ENCODE data around the gene MRPL49. TPM values are rescaled to one million over a fixed set of nuclear protein-coding genes. Genes with fewer than 3 reads are reported as not detected.

The MRPL49 gene
- total RNA-seq, 1 experiment from 2014 or later: 55.9 TPM

- Mint-ChIP-seq H3K27me3 (ENCODE audit: low read depth) (peaks cover 33% of the 10 kb centered on the region), H3K27ac (no peak overlapping the region), H3K36me3 (no peaks in the 10 kb centered on the region), H3K4me3 (no peak overlapping the region), H3K4me1 (no peaks in the 10 kb centered on the region), H3K9me3 (peaks cover 10% of the 10 kb centered on the region)
- POLR2A ChIA-PET: no interaction called here
- TF ChIP-seq RELA (CRISPR knock-in tag; IDR thresholded peaks at IDR 0.05; ENCODE audit: borderline replicate concordance): no peak
- no peak for DNase-seq (ENCODE audit: low spot score)
- ATAC-seq: no peak
- CTCF ChIA-PET: no interaction called here
Observed at GRCh38 chr11:65151331-65151899, 29.3 kb downstream of the MRPL49 start.

- no peak overlapping the region for H3K4me3 Mint-ChIP-seq
- TF ChIP-seq MXD4 (CRISPR knock-in tag; IDR thresholded peaks at IDR 0.05; ENCODE audit: borderline replicate concordance) (no peak), RELA (CRISPR knock-in tag; IDR thresholded peaks at IDR 0.05; ENCODE audit: borderline replicate concordance) (no peak), E2F4 (CRISPR knock-in tag; IDR thresholded peaks at IDR 0.05; ENCODE audit: borderline replicate concordance, low read depth) (no peak), ZNF671 (CRISPR knock-in tag; IDR thresholded peaks at IDR 0.05) (no peak), IRF2 (CRISPR knock-in tag; IDR thresholded peaks at IDR 0.05; ENCODE audit: borderline replicate concordance, low read depth) (no peak), GTF2I (CRISPR knock-in tag; conservative IDR thresholded peaks at IDR 0.05) (no peak), OVOL2 (CRISPR knock-in tag; IDR thresholded peaks at IDR 0.05; ENCODE audit: borderline replicate concordance) (no peak), ELF4 (CRISPR knock-in tag; IDR thresholded peaks at IDR 0.05; ENCODE audit: low read depth) (no peak), CDX4 (CRISPR knock-in tag; IDR thresholded peaks at IDR 0.05; ENCODE audit: borderline replicate concordance) (no peak), NFATC4 (CRISPR knock-in tag; IDR thresholded peaks at IDR 0.05) (no peak), HMGA2 (CRISPR knock-in tag; IDR thresholded peaks at IDR 0.05) (no peak), IRF1 (CRISPR knock-in tag; IDR thresholded peaks at IDR 0.05) (no peak), NFYB (CRISPR knock-in tag; conservative IDR thresholded peaks at IDR 0.05; ENCODE audit: low read depth) (no peak), EMX1 (CRISPR knock-in tag; IDR thresholded peaks at IDR 0.05) (no peak)
- no peak overlapping the region for H3K27ac Mint-ChIP-seq
- H3K27me3 Mint-ChIP-seq (ENCODE audit: low read depth): peaks cover 35% of the 10 kb centered on the region
- H3K36me3 Mint-ChIP-seq: no peaks in the 10 kb centered on the region
- no peak for ATAC-seq
- ChIA-PET CTCF (no interaction called here), POLR2A (no interaction called here)
- no peaks in the 10 kb centered on the region for H3K4me1 Mint-ChIP-seq
- H3K9me3 Mint-ChIP-seq: peaks cover 4% of the 10 kb centered on the region
- no peak for DNase-seq (ENCODE audit: low spot score)
Observed at GRCh38 chr11:65152122-65152521, 30.0 kb downstream of the MRPL49 start.

- Mint-ChIP-seq H3K4me3 (no peak overlapping the region), H3K27ac (no peak overlapping the region), H3K27me3 (ENCODE audit: low read depth) (peaks cover 29% of the 10 kb centered on the region), H3K36me3 (no peaks in the 10 kb centered on the region), H3K9me3 (no peaks in the 10 kb centered on the region), H3K4me1 (no peaks in the 10 kb centered on the region)
- TF ChIP-seq ZNF281 (CRISPR knock-in tag; IDR thresholded peaks at IDR 0.05) (no peak), NFATC4 (CRISPR knock-in tag; IDR thresholded peaks at IDR 0.05) (no peak)
- ChIA-PET POLR2A (no interaction called here), CTCF (interaction anchor here (0.6 kb wide), 1 partner anchor 119 kb away, joined by 5 read pairs; no protein-coding TSS in a partner anchor)
- ATAC-seq (no peak), DNase-seq (ENCODE audit: low spot score) (no peak)
Observed at GRCh38 chr11:65156256-65156655, 34.1 kb downstream of the MRPL49 start.

Data from WTC11 (cell line).